Naive thymus-derived CD4-positive, alpha-beta T cell (primary cell): ENCODE data around the gene NCOR1. TPM values are rescaled to one million over a fixed set of nuclear protein-coding genes. Genes with fewer than 3 reads are reported as not detected.
"Not testable (repeated sequence)": the region's sequence is repeated elsewhere in the genome, so short reads cannot be mapped to it uniquely, and the experiment has no call there.

Experiments used
- ATAC-seq: fragments of 150-1000 bp; cut with Tn5 transposase; 2 replicates; pipeline ENCODE4 v1.10.0; 2021; ENCODE audit warnings: mild to moderate bottlenecking, moderate library complexity
- CTCF ChIA-PET: fragments of 350-600 bp; sonication (Branson Sonifier 250); formaldehyde crosslinking; loops from one replicate; lab custom pipeline; 2021; ENCODE audit warnings: antibody characterized with exemption; lab: Charles Lee
- POLR2A ChIA-PET: fragments of 350-600 bp; sonication (Branson Sonifier 250); formaldehyde crosslinking; loops from one replicate; lab custom pipeline; 2021; ENCODE audit warnings: antibody characterized with exemption, inconsistent platforms; lab: Charles Lee
- DNase-seq, 9 donors: peaks; one replicate each; pipeline versions ENCODE4 v3.0.0 to v3.0.0-alpha.2; 2020 to 2022; ENCODE audit warnings: mixed read lengths in 1 of 9
- H3K27ac ChIP-seq: one replicate; pipeline ENCODE4 v1.7.0; 2013; ENCODE audit warnings: mild to moderate bottlenecking, low read depth, low read length, moderate library complexity
- H3K27me3 ChIP-seq, 2 donors: one replicate each; pipeline ENCODE4 v1.7.0; 2013; ENCODE audit warnings: low read length in 2 of 2, mild to moderate bottlenecking in 2 of 2, moderate library complexity in 2 of 2; ENCODE audit not compliant: control insufficient read depth in 2 of 2, insufficient read depth in 2 of 2
- H3K36me3 ChIP-seq, 3 experiments: 1 replicate in 2 of 3; 2 replicates in 1 of 3; pipeline ENCODE4 v1.7.0; 2013; ENCODE audit warnings: low read length in 3 of 3, mild to moderate bottlenecking in 3 of 3, moderate library complexity in 1 of 3; ENCODE audit not compliant: insufficient read depth in 3 of 3, control insufficient read depth in 2 of 3
- H3K4me1 ChIP-seq, 2 donors: one replicate each; pipeline ENCODE4 v1.7.0; 2013; ENCODE audit warnings: low read length in 2 of 2, mild to moderate bottlenecking in 2 of 2, moderate library complexity in 1 of 2; ENCODE audit not compliant: control insufficient read depth in 2 of 2, insufficient read depth in 2 of 2
- H3K4me3 ChIP-seq: 2 replicates; pipeline ENCODE4 v1.7.0; 2013; ENCODE audit warnings: mild to moderate bottlenecking, low read length
- H3K9me3 ChIP-seq, 3 experiments: 1 replicate in 2 of 3; 2 replicates in 1 of 3; pipeline ENCODE4 v1.7.0; 2013; ENCODE audit warnings: low read length in 3 of 3; ENCODE audit not compliant: control insufficient read depth in 2 of 3
- H3K27ac Mint-ChIP-seq, 9 donors: one replicate each; pipeline ENCODE4 v1.8.0; 2020 to 2022; ENCODE audit warnings: mixed read lengths in 9 of 9, mild to moderate bottlenecking in 8 of 9, moderate library complexity in 5 of 9, inconsistent platforms in 2 of 9
- H3K27me3 Mint-ChIP-seq, 5 donors: one replicate each; pipeline ENCODE4 v1.8.0; 2021 to 2022; ENCODE audit warnings: mixed read lengths in 5 of 5, mild to moderate bottlenecking in 1 of 5
- H3K36me3 Mint-ChIP-seq, 5 donors: one replicate each; pipeline ENCODE4 v1.8.0; 2020 to 2022; ENCODE audit warnings: mixed read lengths in 5 of 5, mild to moderate bottlenecking in 3 of 5, inconsistent platforms in 1 of 5
- H3K4me1 Mint-ChIP-seq, 7 donors: one replicate each; pipeline ENCODE4 v1.8.0; 2020 to 2022; ENCODE audit warnings: mixed read lengths in 7 of 7, mild to moderate bottlenecking in 3 of 7, inconsistent platforms in 1 of 7
- H3K4me3 Mint-ChIP-seq, 10 donors: one replicate each; pipeline ENCODE4 v1.8.0; 2020 to 2022; ENCODE audit warnings: mild to moderate bottlenecking in 10 of 10, mixed read lengths in 10 of 10, moderate library complexity in 6 of 10, inconsistent platforms in 2 of 10
- H3K9me3 Mint-ChIP-seq, 11 donors: one replicate each; pipeline ENCODE4 v1.8.0; 2020 to 2022; ENCODE audit warnings: mixed read lengths in 11 of 11, mild to moderate bottlenecking in 4 of 11, inconsistent platforms in 1 of 11, moderate library complexity in 1 of 11
- intact Hi-C, 2 donors: fragments of 100-400 bp; cut with micrococcal nuclease; formaldehyde crosslinking; loops; one replicate each; pipeline ENCODE4 v1.15.1; 2023
- polyA plus RNA-seq, 2 donors: library from polyadenylated mRNA; unstranded; fragments of 300-500 nt; fragmentation: Illumina TruSeq; gene quantifications; one replicate each; pipeline ENCODE4 v1.2.3, GENCODE V29; 2021
- total RNA-seq, 6 experiments: library from RNA in 5 of 6; stranded (reverse) in 5 of 6; gene quantifications; 1 replicate in 5 of 6; 2 replicates in 1 of 6; pipeline ENCODE4 v1.2.3 and lab custom pipeline; 2021 to 2026

The NCOR1 gene
- total and polyA plus RNA-seq, 7 experiments from 2014 or later = 75.8 to 169 (median 149) TPM

GRCh38 chr17:16212793-16213192 is 2.5 kb downstream of the NCOR1 start:
- POLR2A ChIA-PET = interaction anchor here (0.9 kb wide), 1 partner anchor 12 kb away, joined by 3 read pairs; no protein-coding TSS in a partner anchor
- no peaks in the 10 kb centered on the region for H3K9me3 ChIP-seq
- no peak overlapping the region for H3K27ac ChIP-seq
- Mint-ChIP-seq H3K4me1 (peaks cover 22 to 70% (median 48%) of the 10 kb centered on the region in 7 donors), H3K27me3 (no peaks in the 10 kb centered on the region), H3K36me3 (peaks cover 0 to 3% (median 0%) of the 10 kb centered on the region in 5 donors), H3K4me3 (peak overlapping the region in 9 of 10 donors; percentile 47 to 99 (median 91)), H3K9me3 (no peaks in the 10 kb centered on the region), H3K27ac (peak overlapping the region in 7 of 9 donors; percentile 12 to 98 (median 43))
- ATAC-seq (no peak), DNase-seq (no peak)
- peaks cover 0 to 9% (median 0%) of the 10 kb centered on the region in 3 experiments for H3K36me3 ChIP-seq
- intact Hi-C loops = loop anchor here in 1 of 2 donors (10.0 kb wide), 3 partner anchors 188 to 1908 kb away; partner anchors contain the start of genes HS3ST3B1 and TRPV2
- no peaks in the 10 kb centered on the region for H3K27me3 ChIP-seq
- CTCF ChIA-PET = interaction anchor here (0.6 kb wide), 2 partner anchors 113 to 170 kb away, joined by 3 to 5 read pairs; no protein-coding TSS in a partner anchor
- H3K4me3 ChIP-seq = no peak overlapping the region
- H3K4me1 ChIP-seq = peaks cover 20 to 26% of the 10 kb centered on the region in 2 donors

GRCh38 chr17:16211590-16211989 is 3.7 kb downstream of the NCOR1 start:
- Histone ChIP-seq H3K4me1 (peaks cover 18 to 21% of the 10 kb centered on the region in 2 donors), H3K27ac (no peak overlapping the region), H3K4me3 (no peak overlapping the region), H3K36me3 (peaks cover 0 to 9% (median 0%) of the 10 kb centered on the region in 3 experiments), H3K9me3 (no peaks in the 10 kb centered on the region), H3K27me3 (no peaks in the 10 kb centered on the region)
- DNase-seq = no peak
- ChIA-PET CTCF (no interaction called here), POLR2A (interaction anchor here (0.6 kb wide), 2 partner anchors 56 to 89 kb away, joined by 3 to 4 read pairs; no protein-coding TSS in a partner anchor)
- Mint-ChIP-seq H3K4me3 (peak overlapping the region in 5 of 10 donors; percentile 23 to 91 (median 25)), H3K27me3 (no peaks in the 10 kb centered on the region), H3K27ac (peak overlapping the region in 4 of 9 donors; percentile 46 to 72 (median 61)), H3K36me3 (peaks cover 0 to 4% (median 0%) of the 10 kb centered on the region in 5 donors), H3K9me3 (no peaks in the 10 kb centered on the region), H3K4me1 (peaks cover 27 to 68% (median 49%) of the 10 kb centered on the region in 7 donors)
- ATAC-seq = no peak
- intact Hi-C loops = loop anchor here in 1 of 2 donors (10.0 kb wide), 3 partner anchors 187 to 1907 kb away; partner anchors contain the start of genes HS3ST3B1 and TRPV2

- Mint-ChIP-seq H3K27ac (peak overlapping the region in 7 of 9 donors; percentile 35 to 89 (median 69)), H3K4me1 (peaks cover 28 to 80% (median 66%) of the 10 kb centered on the region in 7 donors), H3K4me3 (peak overlapping the region in 7 of 10 donors; percentile 9 to 66 (median 32))
- DNase-seq, intact Hi-C loops, H3K27me3 ChIP-seq, H3K27ac ChIP-seq, H3K27me3 Mint-ChIP-seq, ATAC-seq, H3K4me3 ChIP-seq, CTCF ChIA-PET, H3K9me3 ChIP-seq, H3K36me3 ChIP-seq, H3K9me3 Mint-ChIP-seq, H3K36me3 Mint-ChIP-seq, H3K4me1 ChIP-seq: not testable (repeated sequence)
- POLR2A ChIA-PET = interaction anchor here (0.7 kb wide), 1 partner anchor 205 kb away, joined by 4 read pairs; the partner anchor contains the start of genes TTC19 and ZSWIM7
Observed at GRCh38 chr17:16204763-16205162, 10.6 kb downstream of the NCOR1 start.

GRCh38 chr17:16202554-16203500 is 12.5 kb downstream of the NCOR1 start:
- H3K9me3 ChIP-seq, H3K9me3 Mint-ChIP-seq, H3K27me3 Mint-ChIP-seq, DNase-seq, POLR2A ChIA-PET, intact Hi-C loops, H3K4me1 ChIP-seq, H3K27me3 ChIP-seq, H3K36me3 ChIP-seq, ATAC-seq, H3K4me3 ChIP-seq: not testable (repeated sequence)
- H3K27ac ChIP-seq = peak overlapping the region; percentile 41
- Mint-ChIP-seq H3K4me1 (peaks cover 34 to 87% (median 75%) of the 10 kb centered on the region in 7 donors), H3K27ac (peak overlapping the region; percentile 7 to 90 (median 84)), H3K36me3 (peaks cover 0 to 12% (median 5%) of the 10 kb centered on the region in 5 donors), H3K4me3 (peak overlapping the region in 9 of 10 donors; percentile 12 to 66 (median 23))
- CTCF ChIA-PET = interaction anchor here (0.9 kb wide), 1 partner anchor 318 kb away, joined by 4 read pairs; no protein-coding TSS in a partner anchor

GRCh38 chr17:16201693-16202131 is 13.6 kb downstream of the NCOR1 start:
- DNase-seq, H3K27me3 ChIP-seq, ATAC-seq, CTCF ChIA-PET, H3K4me3 ChIP-seq, H3K27me3 Mint-ChIP-seq, H3K9me3 Mint-ChIP-seq, H3K4me1 ChIP-seq, intact Hi-C loops, H3K36me3 ChIP-seq, POLR2A ChIA-PET, H3K9me3 ChIP-seq, H3K27ac ChIP-seq: not testable (repeated sequence)
- peak overlapping the region in 4 of 9 donors; percentile 10 to 86 (median 74) for H3K27ac Mint-ChIP-seq
- peaks cover 34 to 84% (median 68%) of the 10 kb centered on the region in 7 donors for H3K4me1 Mint-ChIP-seq
- H3K36me3 Mint-ChIP-seq = peaks cover 0 to 13% (median 8%) of the 10 kb centered on the region in 5 donors
- H3K4me3 Mint-ChIP-seq = peak overlapping the region in 6 of 10 donors; percentile 4 to 63 (median 38)

GRCh38 chr17:16199093-16199492 is 16.2 kb downstream of the NCOR1 start:
- Histone ChIP-seq H3K9me3 (no peaks in the 10 kb centered on the region), H3K36me3 (peaks cover 0 to 4% (median 0%) of the 10 kb centered on the region in 3 experiments), H3K27me3 (no peaks in the 10 kb centered on the region), H3K27ac (no peak overlapping the region), H3K4me1 (peaks cover 0 to 4% of the 10 kb centered on the region in 2 donors), H3K4me3 (no peak overlapping the region)
- intact Hi-C loops = loop anchor here in 1 of 2 donors (2.0 kb wide), 1 partner anchor 16 kb away; the partner anchor contains the start of gene NCOR1
- CTCF ChIA-PET = interaction anchor here (0.6 kb wide), 1 partner anchor 258 kb away, joined by 3 read pairs; no protein-coding TSS in a partner anchor
- Mint-ChIP-seq H3K36me3 (peaks cover 0 to 16% (median 11%) of the 10 kb centered on the region in 5 donors), H3K4me1 (peaks cover 27 to 75% (median 57%) of the 10 kb centered on the region in 7 donors), H3K9me3 (no peaks in the 10 kb centered on the region), H3K27me3 (no peaks in the 10 kb centered on the region), H3K27ac (peak overlapping the region in 8 of 9 donors; percentile 23 to 75 (median 66)), H3K4me3 (peak overlapping the region in 9 of 10 donors; percentile 1 to 66 (median 40))
- ATAC-seq (no peak), DNase-seq (no peak)
- POLR2A ChIA-PET = interaction anchor here (0.6 to 0.8 kb wide), 2 partner anchors 9 to 17 kb away, joined by 3 read pairs; partner anchors contain the start of gene NCOR1
